Kidney (tissue), 14 donors: ENCODE measurements around the gene HOXB3. TPM values are rescaled to one million over a fixed set of nuclear protein-coding genes. Genes with fewer than 3 reads are reported as not detected.

ENCODE experiments used
- DNase-seq, 5 donors: peaks; one replicate each; pipeline ENCODE4 v3.0.0-alpha.2; 2013 to 2020
- FAIRE-seq: peaks from 2 replicates; lab custom pipeline; 2012; peaks lifted over from hg19 to GRCh38; lab: Jason Lieb, UNC
- H3K27ac ChIP-seq, 2 donors: one replicate each; pipeline ENCODE4 v1.7.0; 2013; ENCODE audit warnings: low read depth in 2 of 2, low read length in 2 of 2, inconsistent platforms in 1 of 2
- H3K27me3 ChIP-seq: one replicate; pipeline ENCODE4 v1.7.1; 2013; ENCODE audit warnings: low read length, inconsistent platforms; ENCODE audit not compliant: control insufficient read depth, insufficient read depth
- H3K36me3 ChIP-seq, 3 donors: one replicate each; pipeline versions ENCODE4 v1.7.0 to v1.7.1; 2013; ENCODE audit warnings: low read length in 3 of 3, control low read depth in 1 of 3, inconsistent platforms in 1 of 3; ENCODE audit not compliant: insufficient read depth in 3 of 3, control insufficient read depth in 2 of 3
- H3K4me1 ChIP-seq, 3 donors: one replicate each; pipeline versions ENCODE4 v1.7.0 to v1.7.1; 2013; ENCODE audit warnings: low read length in 3 of 3, inconsistent platforms in 1 of 3, low read depth in 1 of 3; ENCODE audit not compliant: control insufficient read depth in 2 of 3, insufficient read depth in 2 of 3
- H3K4me3 ChIP-seq, 3 donors: one replicate each; pipeline versions ENCODE4 v1.7.0 to v1.8.1; 2013; ENCODE audit warnings: low read length in 3 of 3, control low read depth in 1 of 3, inconsistent platforms in 1 of 3
- H3K9ac ChIP-seq, 3 donors: one replicate each; pipeline versions ENCODE4 v1.7.0 to v1.7.1; 2013; ENCODE audit warnings: low read length in 3 of 3, control low read depth in 1 of 3, inconsistent platforms in 1 of 3
- H3K9me3 ChIP-seq, 3 donors: one replicate each; pipeline versions ENCODE4 v1.7.0 to v1.7.1; 2013; ENCODE audit warnings: low read length in 3 of 3, control low read depth in 1 of 3, inconsistent platforms in 1 of 3; ENCODE audit not compliant: control insufficient read depth in 2 of 3, insufficient read depth in 1 of 3
- CTCF ChIP-seq: IDR thresholded peaks from 3 replicates; pipeline ENCODE4 v1.5.1; 2012; ENCODE audit warnings: mild to moderate bottlenecking, moderate library complexity, borderline replicate concordance; ENCODE audit not compliant: insufficient read depth; ENCODE audit errors: extremely low read depth
- intact Hi-C: fragments of 100-400 bp; cut with DNase I; formaldehyde crosslinking; loops from one replicate; pipeline ENCODE4 v1.11.1; 2022
- polyA plus RNA-seq: library from polyadenylated mRNA; stranded (reverse); fragments of 350-450 nt; fragmentation: Illumina TruSeq; extraction: RNeasy Lipid Tissue Mini Kit (QIAGEN cat#74804); gene quantifications from one replicate; pipeline ENCODE4 v1.2.3, GENCODE V29; 2014; ENCODE audit warnings: low read depth, low replicate concordance; ENCODE audit not compliant: insufficient read depth
- total RNA-seq: library from RNA; stranded (reverse); fragmentation: NEBNext Ultra II Directional; extraction: Animal tissue kit (Norgen Biotek cat#: 25700); gene quantifications from one replicate; pipeline ENCODE4 v1.2.1, GENCODE V29; 2021
- donor health status: control.
- donor health status: control.
- donor health status: control.
- donor health status: control.
- donor health status: control.
- donor health status: DM: yes; HTN: yes; CAD: no.
- donor health status: Normal renal cell carcinoma (clear cell type).

Gene HOXB3
- total and polyA plus RNA-seq, 2 donors from 2014 or later, result 12.1 to 99.0 TPM

- TF ChIP-seq CTCF, result no peak
- DNase-seq (peak in 3 of 5 donors; percentile 40 to 64 (median 51)), FAIRE-seq (no peak)
- no peaks in the 10 kb centered on the region for H3K36me3 ChIP-seq
- intact Hi-C loops, result no loop called here
- peaks cover 36% of the 10 kb centered on the region for H3K27me3 ChIP-seq
- peak overlapping the region in 1 of 3 donors; percentile 9 for H3K4me3 ChIP-seq
- H3K9me3 ChIP-seq, result no peaks in the 10 kb centered on the region
- peak overlapping the region; percentile 38 to 89 for H3K27ac ChIP-seq
- H3K9ac ChIP-seq, result peak overlapping the region in 2 of 3 donors; percentile 24 to 81
- peaks cover 0 to 9% (median 0%) of the 10 kb centered on the region in 3 donors for H3K4me1 ChIP-seq
Measured at GRCh38 chr17:48621410-48622392, 31.7 kb upstream of the HOXB3 start.

GRCh38 chr17:48620461-48621139 is 30.6 kb upstream of the HOXB3 start:
- no peak for FAIRE-seq
- H3K4me1 ChIP-seq, result peaks cover 0 to 11% (median 0%) of the 10 kb centered on the region in 3 donors
- peaks cover 43% of the 10 kb centered on the region for H3K27me3 ChIP-seq
- peak overlapping the region; percentile 8 to 81 (median 43) for H3K9ac ChIP-seq
- H3K9me3 ChIP-seq, result no peaks in the 10 kb centered on the region
- intact Hi-C loops, result no loop called here
- H3K36me3 ChIP-seq, result no peaks in the 10 kb centered on the region
- TF ChIP-seq CTCF, result no peak
- H3K4me3 ChIP-seq, result peak overlapping the region; percentile 7 to 44 (median 29)
- H3K27ac ChIP-seq, result peak overlapping the region; percentile 85 to 89
- peak in 4 of 5 donors; percentile 61 to 80 (median 72) for DNase-seq

GRCh38 chr17:48619826-48620449 is 29.9 kb upstream of the HOXB3 start:
- Histone ChIP-seq H3K27me3 (peaks cover 47% of the 10 kb centered on the region), H3K4me1 (peaks cover 0 to 11% (median 0%) of the 10 kb centered on the region in 3 donors), H3K4me3 (peak overlapping the region; percentile 7 to 44 (median 38)), H3K9me3 (no peaks in the 10 kb centered on the region), H3K27ac (peak overlapping the region; percentile 85 to 89), H3K9ac (peak overlapping the region in 2 of 3 donors; percentile 43 to 81), H3K36me3 (no peaks in the 10 kb centered on the region)
- FAIRE-seq (no peak), DNase-seq (peak in 3 of 5 donors; percentile 52 to 71 (median 64))
- TF ChIP-seq CTCF, result no peak
- intact Hi-C loops, result no loop called here
